ENCODE data around the gene SCLY. TPM values are rescaled to one million over a fixed set of nuclear protein-coding genes. Genes with fewer than 3 reads are reported as not detected.
"Not testable (repeated sequence)": the region's sequence is repeated elsewhere in the genome, so short reads cannot be mapped to it uniquely, and the experiment has no call there.

Gene SCLY
- total RNA-seq, 4 donors from 2014 or later: 13.6 to 23.3 (median 17.6) TPM

DNA sequence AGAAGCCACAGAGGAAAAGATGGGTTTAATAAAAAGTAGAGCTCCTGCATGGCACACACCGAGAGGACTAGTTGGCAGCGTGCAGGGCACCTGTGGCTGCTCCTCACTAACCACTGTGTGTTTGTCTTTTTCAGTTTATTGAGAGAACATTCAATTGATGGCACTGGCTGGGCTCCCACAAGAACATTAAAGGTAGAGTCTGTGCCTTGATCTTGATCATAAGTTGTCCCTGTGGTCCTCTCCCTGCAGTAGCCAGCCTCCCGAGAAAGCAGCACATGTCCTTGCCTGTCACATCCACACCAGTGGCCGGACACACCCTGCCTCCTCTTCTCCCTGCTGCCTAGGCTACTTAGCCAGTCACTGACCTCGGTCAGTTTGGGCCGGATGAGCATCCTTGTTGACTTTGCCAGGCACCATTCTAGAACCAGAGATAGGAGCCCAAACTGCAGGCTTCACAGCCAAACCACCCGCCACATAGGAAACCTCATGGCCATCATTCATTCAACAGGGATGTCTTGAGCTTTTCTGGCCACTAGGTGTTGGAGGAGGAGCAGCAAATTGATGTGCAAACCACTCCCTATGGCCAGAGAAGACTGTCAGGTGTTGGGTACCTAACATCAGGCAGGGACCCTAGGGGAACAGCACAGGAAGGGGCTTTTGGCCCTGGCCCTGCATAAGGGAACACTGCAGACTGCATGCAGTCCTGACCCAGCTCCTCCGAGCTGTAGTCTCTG, 30.2 kb upstream of the SCLY start:
- no peak for DNase-seq (ENCODE audit: low spot score in 2 of 2)
- Histone ChIP-seq H3K36me3 (peaks cover 2 to 85% (median 8%) of the 10 kb centered on the region in 3 donors), H3K27me3 (no peaks in the 10 kb centered on the region), H3K4me1 (no peaks in the 10 kb centered on the region), H3K9me3 (no peaks in the 10 kb centered on the region), H3K27ac (no peak overlapping the region), H3K4me3 (no peak overlapping the region)
- TF ChIP-seq, protein P1, sequence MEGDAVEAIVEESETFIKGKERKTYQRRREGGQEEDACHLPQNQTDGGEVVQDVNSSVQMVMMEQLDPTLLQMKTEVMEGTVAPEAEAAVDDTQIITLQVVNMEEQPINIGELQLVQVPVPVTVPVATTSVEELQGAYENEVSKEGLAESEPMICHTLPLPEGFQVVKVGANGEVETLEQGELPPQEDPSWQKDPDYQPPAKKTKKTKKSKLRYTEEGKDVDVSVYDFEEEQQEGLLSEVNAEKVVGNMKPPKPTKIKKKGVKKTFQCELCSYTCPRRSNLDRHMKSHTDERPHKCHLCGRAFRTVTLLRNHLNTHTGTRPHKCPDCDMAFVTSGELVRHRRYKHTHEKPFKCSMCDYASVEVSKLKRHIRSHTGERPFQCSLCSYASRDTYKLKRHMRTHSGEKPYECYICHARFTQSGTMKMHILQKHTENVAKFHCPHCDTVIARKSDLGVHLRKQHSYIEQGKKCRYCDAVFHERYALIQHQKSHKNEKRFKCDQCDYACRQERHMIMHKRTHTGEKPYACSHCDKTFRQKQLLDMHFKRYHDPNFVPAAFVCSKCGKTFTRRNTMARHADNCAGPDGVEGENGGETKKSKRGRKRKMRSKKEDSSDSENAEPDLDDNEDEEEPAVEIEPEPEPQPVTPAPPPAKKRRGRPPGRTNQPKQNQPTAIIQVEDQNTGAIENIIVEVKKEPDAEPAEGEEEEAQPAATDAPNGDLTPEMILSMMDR (IDR thresholded peaks at IDR 0.05): no peak
- TF ChIP-seq POLR2A (IDR thresholded peaks at IDR 0.05) (no peak), EP300 (IDR thresholded peaks at IDR 0.05) (no peak)
- 87 to 91% methylated on average over 8 of the region's 8 CpGs for whole genome bisulfite sequencing, 2 donors

DNA sequence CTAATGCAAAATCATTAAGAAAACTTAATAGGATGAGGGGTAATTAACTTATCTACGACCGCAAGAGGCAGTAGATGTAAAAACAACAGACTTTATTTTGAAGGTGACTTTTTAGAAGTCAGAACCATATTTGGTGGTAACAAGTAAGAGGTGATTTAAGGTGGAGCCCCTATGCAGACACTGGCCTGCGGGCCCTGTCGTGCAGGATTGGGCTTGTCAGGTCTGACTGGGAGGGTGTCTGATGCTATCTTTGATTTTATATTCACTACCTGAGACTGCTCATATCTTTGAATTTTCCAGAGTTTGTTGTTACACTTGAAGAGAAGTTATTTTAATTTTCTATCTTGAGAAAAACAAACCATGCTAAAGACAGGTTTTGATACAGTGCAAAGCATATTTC, 29.1 kb upstream of the SCLY start:
- WGBS, 2 donors: 90 to 93% methylated on average over 4 of the region's 4 CpGs
- Histone ChIP-seq H3K27ac (no peak overlapping the region), H3K4me3 (no peak overlapping the region), H3K36me3 (peaks cover 2 to 85% (median 8%) of the 10 kb centered on the region in 3 donors), H3K4me1 (no peaks in the 10 kb centered on the region), H3K9me3 (no peaks in the 10 kb centered on the region), H3K27me3 (no peaks in the 10 kb centered on the region)
- TF ChIP-seq EP300 (IDR thresholded peaks at IDR 0.05) (no peak), POLR2A (IDR thresholded peaks at IDR 0.05) (no peak)
- TF ChIP-seq, protein P1 (IDR thresholded peaks at IDR 0.05): no peak
- DNase-seq (ENCODE audit: low spot score in 2 of 2): no peak

DNA sequence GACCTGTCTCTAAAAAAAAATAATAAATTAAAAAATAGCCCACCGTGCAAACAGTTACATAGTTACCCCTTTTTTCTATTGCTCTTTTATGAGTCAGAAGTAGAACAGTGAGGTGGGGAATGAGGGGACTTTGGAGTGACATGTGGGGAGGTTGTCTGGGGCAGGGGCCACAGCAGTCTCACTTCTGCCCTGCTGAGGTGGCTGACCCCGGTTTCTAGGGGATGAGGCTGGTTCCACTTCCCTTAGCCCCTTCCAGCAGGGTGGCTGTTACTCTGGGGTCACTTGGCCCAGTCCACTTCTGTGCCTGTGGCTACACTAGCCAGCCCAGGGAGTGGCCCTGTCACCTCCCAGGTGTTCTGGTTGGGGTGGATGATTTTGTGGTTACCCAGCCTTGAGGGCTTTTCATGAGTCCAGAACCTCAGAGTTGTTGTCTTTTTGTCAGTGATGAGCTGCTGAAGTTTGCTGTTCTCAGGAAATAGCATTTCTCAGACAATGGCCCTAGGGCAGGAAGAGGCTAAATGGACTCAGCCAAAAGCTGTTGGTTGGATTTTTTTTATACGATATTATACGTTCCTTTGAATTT, 28.0 kb upstream of the SCLY start:
- Histone ChIP-seq H3K27me3 (no peaks in the 10 kb centered on the region), H3K4me3 (no peak overlapping the region), H3K27ac (no peak overlapping the region), H3K9me3 (no peaks in the 10 kb centered on the region), H3K36me3 (peaks cover 2 to 85% (median 8%) of the 10 kb centered on the region in 3 donors), H3K4me1 (no peaks in the 10 kb centered on the region)
- 66 to 72% methylated on average over 4 of the region's 4 CpGs for WGBS, 2 donors
- no peak for TF ChIP-seq EP300 (IDR thresholded peaks at IDR 0.05)
- no peak for TF ChIP-seq POLR2A (IDR thresholded peaks at IDR 0.05)
- TF ChIP-seq, protein P1 (IDR thresholded peaks at IDR 0.05): no peak
- DNase-seq (ENCODE audit: low spot score in 2 of 2): no peak

DNA sequence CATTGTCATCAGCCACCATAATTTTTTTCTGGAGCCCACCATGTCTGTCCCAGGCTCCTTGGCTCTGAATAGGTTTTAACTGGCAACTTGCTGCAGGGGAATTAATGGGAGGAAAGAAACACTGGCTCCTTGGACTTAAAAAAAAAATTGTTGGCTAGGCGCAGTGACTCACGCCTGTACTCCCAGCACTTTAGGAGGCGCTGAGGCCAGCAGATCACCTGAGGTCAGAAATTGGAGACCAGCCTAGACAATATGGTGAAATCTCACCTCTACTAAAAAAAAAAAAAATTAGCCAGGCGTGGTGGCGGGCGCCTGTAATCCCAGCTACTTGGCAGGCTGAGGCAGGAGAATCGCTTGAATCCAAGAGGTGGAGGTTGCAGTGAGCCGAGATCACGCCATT, 26.8 kb upstream of the SCLY start:
- not testable (repeated sequence) for H3K4me1 ChIP-seq; H3K4me3 ChIP-seq; H3K27me3 ChIP-seq; DNase-seq (ENCODE audit: low spot score in 2 of 2); H3K27ac ChIP-seq; H3K9me3 ChIP-seq
- peaks cover 6 to 93% (median 8%) of the 10 kb centered on the region in 3 donors for H3K36me3 ChIP-seq
- WGBS, 2 donors: 97% methylated on average over 9 of the region's 9 CpGs

DNA sequence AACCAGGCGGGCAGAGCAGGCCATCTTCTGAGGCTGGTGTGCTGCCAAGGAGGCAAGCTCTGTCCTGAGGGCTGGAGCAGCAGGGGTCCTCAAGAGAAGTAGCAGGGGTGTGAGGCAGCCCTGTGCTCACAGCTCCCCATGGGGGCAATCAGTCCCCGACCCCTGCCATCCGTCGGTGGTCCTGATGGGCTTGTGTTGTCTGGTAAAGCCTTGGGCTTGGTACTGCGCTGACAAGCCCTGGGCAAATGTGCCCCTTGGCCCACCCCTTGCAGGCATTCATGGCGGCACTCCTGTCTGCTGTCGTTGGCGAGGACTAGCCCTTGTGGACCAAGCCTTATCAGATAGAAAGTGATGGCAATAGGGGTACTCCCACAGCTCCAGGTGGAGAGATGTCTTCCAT, 22.6 kb upstream of the SCLY start:
- peaks cover 3 to 97% (median 6%) of the 10 kb centered on the region in 3 donors for H3K36me3 ChIP-seq
- no peak for DNase-seq (ENCODE audit: low spot score in 2 of 2)
- 93 to 100% methylated on average over 6 of the region's 8 CpGs for WGBS, 2 donors
- H3K4me1 ChIP-seq: no peaks in the 10 kb centered on the region
- H3K4me3 ChIP-seq: no peak overlapping the region
- H3K27ac ChIP-seq: no peak overlapping the region
- H3K27me3 ChIP-seq: no peaks in the 10 kb centered on the region
- H3K9me3 ChIP-seq: no peaks in the 10 kb centered on the region
- TF ChIP-seq, protein P1 (IDR thresholded peaks at IDR 0.05): no peak
- no peak for TF ChIP-seq POLR2A (IDR thresholded peaks at IDR 0.05)
- no peak for TF ChIP-seq EP300 (IDR thresholded peaks at IDR 0.05)
